WTC11 (cell line): ENCODE data around the gene LGALS13.

ENCODE experiments used
- ARID4B ChIP-seq: sonication (generic); formaldehyde crosslinking; IDR thresholded peaks from 2 replicates; pipeline ENCODE4 v1.8.0; 2023; ENCODE audit warnings: missing genetic modification reagents, mild to moderate bottlenecking, borderline replicate concordance
- CBFB ChIP-seq: sonication (generic); formaldehyde crosslinking; IDR thresholded peaks from 2 replicates; pipeline ENCODE4 v1.8.1; 2022; ENCODE audit warnings: mild to moderate bottlenecking, low read depth, missing genetic modification reagents
- FOXK1 ChIP-seq: sonication (generic); formaldehyde crosslinking; IDR thresholded peaks from 2 replicates; pipeline ENCODE4 v1.8.0; 2022; ENCODE audit warnings: mild to moderate bottlenecking, moderate library complexity, missing genetic modification reagents
- FOXP4 ChIP-seq: sonication (generic); formaldehyde crosslinking; IDR thresholded peaks from 2 replicates; pipeline ENCODE4 v1.8.0; 2022; ENCODE audit warnings: mild to moderate bottlenecking, missing genetic modification reagents
- IRF2 ChIP-seq: sonication (generic); formaldehyde crosslinking; IDR thresholded peaks from 2 replicates; pipeline ENCODE4 v1.8.0; 2022; ENCODE audit warnings: low read depth, missing genetic modification reagents, borderline replicate concordance
- NFYB ChIP-seq: sonication (generic); formaldehyde crosslinking; conservative IDR thresholded peaks from 2 replicates; pipeline ENCODE4 v1.8.0; 2022; ENCODE audit warnings: low read depth, missing genetic modification reagents
- TCF7 ChIP-seq: sonication (generic); formaldehyde crosslinking; IDR thresholded peaks from 2 replicates; pipeline ENCODE4 v1.8.0; 2022; ENCODE audit warnings: mild to moderate bottlenecking, low read depth, missing genetic modification reagents, moderate library complexity
- ZNF121 ChIP-seq: sonication (generic); formaldehyde crosslinking; IDR thresholded peaks from 2 replicates; pipeline ENCODE4 v1.8.0; 2023; ENCODE audit warnings: missing genetic modification reagents
- TF ChIP-seq, protein P1 (sequence below): fragments of 200-600 bp; IDR thresholded peaks from 2 replicates; pipeline ENCODE4 v1.8.0; 2022; ENCODE audit warnings: antibody characterized with exemption

DNA sequence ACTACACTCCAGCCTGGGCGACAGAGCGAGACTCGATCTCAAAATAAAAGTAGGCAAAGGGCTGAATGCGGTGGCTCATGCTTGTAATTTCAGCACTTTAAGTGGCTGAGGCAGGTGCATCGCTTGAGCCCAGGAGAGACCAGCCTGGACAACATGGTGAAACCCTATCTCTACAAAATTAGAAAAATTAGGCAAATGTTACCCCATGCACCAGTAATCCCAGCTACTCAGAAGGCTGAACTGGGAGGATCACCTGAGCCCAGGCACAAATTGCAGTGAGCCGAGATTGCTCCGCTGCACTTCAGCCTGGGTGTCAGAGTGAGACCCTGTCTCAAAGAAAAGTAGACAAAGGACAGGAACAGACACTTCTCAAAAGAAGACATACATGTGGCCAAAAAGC, 9.9 kb upstream of the LGALS13 start:
- TF ChIP-seq NFYB (CRISPR knock-in tag) (no peak), ZNF121 (no peak), ARID4B (no peak), IRF2 (CRISPR knock-in tag) (no peak), TCF7 (no peak), FOXK1 (CRISPR knock-in tag) (no peak), FOXP4 (no peak), CBFB (no peak)
- TF ChIP-seq, protein P1, sequence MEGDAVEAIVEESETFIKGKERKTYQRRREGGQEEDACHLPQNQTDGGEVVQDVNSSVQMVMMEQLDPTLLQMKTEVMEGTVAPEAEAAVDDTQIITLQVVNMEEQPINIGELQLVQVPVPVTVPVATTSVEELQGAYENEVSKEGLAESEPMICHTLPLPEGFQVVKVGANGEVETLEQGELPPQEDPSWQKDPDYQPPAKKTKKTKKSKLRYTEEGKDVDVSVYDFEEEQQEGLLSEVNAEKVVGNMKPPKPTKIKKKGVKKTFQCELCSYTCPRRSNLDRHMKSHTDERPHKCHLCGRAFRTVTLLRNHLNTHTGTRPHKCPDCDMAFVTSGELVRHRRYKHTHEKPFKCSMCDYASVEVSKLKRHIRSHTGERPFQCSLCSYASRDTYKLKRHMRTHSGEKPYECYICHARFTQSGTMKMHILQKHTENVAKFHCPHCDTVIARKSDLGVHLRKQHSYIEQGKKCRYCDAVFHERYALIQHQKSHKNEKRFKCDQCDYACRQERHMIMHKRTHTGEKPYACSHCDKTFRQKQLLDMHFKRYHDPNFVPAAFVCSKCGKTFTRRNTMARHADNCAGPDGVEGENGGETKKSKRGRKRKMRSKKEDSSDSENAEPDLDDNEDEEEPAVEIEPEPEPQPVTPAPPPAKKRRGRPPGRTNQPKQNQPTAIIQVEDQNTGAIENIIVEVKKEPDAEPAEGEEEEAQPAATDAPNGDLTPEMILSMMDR, result no peak
